Effector memory CD8-positive, alpha-beta T cell (primary cell): ENCODE data around the gene RND3.

Experiments used
- ATAC-seq: fragments of 150-1000 bp; cut with Tn5 transposase; replicated peaks from 2 replicates; pipeline ENCODE4 v1.10.0; 2021; ENCODE audit warnings: mild to moderate bottlenecking, moderate library complexity
- DNase-seq, 3 experiments: peaks; one replicate each; pipeline ENCODE4 v3.0.0; 2021
- H3K27ac Mint-ChIP-seq, 2 donors: one replicate each; pipeline ENCODE4 v1.8.0; 2022; ENCODE audit warnings: mild to moderate bottlenecking in 2 of 2, mixed read lengths in 2 of 2, moderate library complexity in 2 of 2
- H3K27me3 Mint-ChIP-seq, 2 donors: one replicate each; pipeline ENCODE4 v1.8.0; 2022; ENCODE audit warnings: mixed read lengths in 2 of 2
- H3K36me3 Mint-ChIP-seq: one replicate; pipeline ENCODE4 v1.8.0; 2022; ENCODE audit warnings: mild to moderate bottlenecking, moderate library complexity, mixed read lengths; ENCODE audit not compliant: insufficient read depth
- H3K4me1 Mint-ChIP-seq, 2 donors: one replicate each; pipeline ENCODE4 v1.8.0; 2022; ENCODE audit warnings: low read depth in 2 of 2, mixed read lengths in 2 of 2
- H3K4me3 Mint-ChIP-seq, 2 donors: one replicate each; pipeline ENCODE4 v1.8.0; 2022; ENCODE audit warnings: mild to moderate bottlenecking in 2 of 2, mixed read lengths in 2 of 2, moderate library complexity in 2 of 2
- H3K9me3 Mint-ChIP-seq, 2 donors: one replicate each; pipeline ENCODE4 v1.8.0; 2022; ENCODE audit warnings: mixed read lengths in 2 of 2

The RND3 gene

GRCh38 chr2:150432312-150432625 is 55.2 kb downstream of the RND3 start:
- DNase-seq (no peak), ATAC-seq (no peak)
- H3K4me1 Mint-ChIP-seq, result no peaks in the 10 kb centered on the region
- H3K9me3 Mint-ChIP-seq, result peaks cover 0 to 7% of the 10 kb centered on the region in 2 donors
- no peak overlapping the region for H3K27ac Mint-ChIP-seq
- no peak overlapping the region for H3K4me3 Mint-ChIP-seq
- H3K27me3 Mint-ChIP-seq, result no peaks in the 10 kb centered on the region
- no peaks in the 10 kb centered on the region for H3K36me3 Mint-ChIP-seq

- peaks cover 3 to 7% of the 10 kb centered on the region in 2 donors for H3K9me3 Mint-ChIP-seq
- DNase-seq (no peak), ATAC-seq (no peak)
- H3K4me1 Mint-ChIP-seq, result no peaks in the 10 kb centered on the region
- H3K4me3 Mint-ChIP-seq, result no peak overlapping the region
- no peaks in the 10 kb centered on the region for H3K36me3 Mint-ChIP-seq
- no peaks in the 10 kb centered on the region for H3K27me3 Mint-ChIP-seq
- H3K27ac Mint-ChIP-seq, result no peak overlapping the region
Observed at GRCh38 chr2:150431561-150432311, 55.7 kb downstream of the RND3 start.

- Mint-ChIP-seq H3K4me3 (no peak overlapping the region), H3K36me3 (no peaks in the 10 kb centered on the region), H3K4me1 (no peaks in the 10 kb centered on the region), H3K27me3 (no peaks in the 10 kb centered on the region), H3K27ac (no peak overlapping the region), H3K9me3 (peaks cover 3 to 7% of the 10 kb centered on the region in 2 donors)
- ATAC-seq (no peak), DNase-seq (no peak)
Observed at GRCh38 chr2:150429384-150429961, 58.0 kb downstream of the RND3 start.

GRCh38 chr2:150428641-150429040 is 58.8 kb downstream of the RND3 start:
- H3K4me3 Mint-ChIP-seq, result no peak overlapping the region
- H3K9me3 Mint-ChIP-seq, result peaks cover 3 to 7% of the 10 kb centered on the region in 2 donors
- no peaks in the 10 kb centered on the region for H3K27me3 Mint-ChIP-seq
- no peaks in the 10 kb centered on the region for H3K4me1 Mint-ChIP-seq
- DNase-seq (no peak), ATAC-seq (no peak)
- no peak overlapping the region for H3K27ac Mint-ChIP-seq
- no peaks in the 10 kb centered on the region for H3K36me3 Mint-ChIP-seq

- Mint-ChIP-seq H3K27me3 (no peaks in the 10 kb centered on the region), H3K9me3 (peaks cover 2 to 3% of the 10 kb centered on the region in 2 donors), H3K27ac (no peak overlapping the region), H3K4me1 (no peaks in the 10 kb centered on the region), H3K4me3 (no peak overlapping the region), H3K36me3 (no peaks in the 10 kb centered on the region)
- no peak for DNase-seq
- ATAC-seq, result no peak
Observed at GRCh38 chr2:150427298-150427697, 60.2 kb downstream of the RND3 start.

- Mint-ChIP-seq H3K27ac (no peak overlapping the region), H3K4me3 (no peak overlapping the region), H3K36me3 (no peaks in the 10 kb centered on the region), H3K27me3 (no peaks in the 10 kb centered on the region), H3K9me3 (peaks cover 0 to 3% of the 10 kb centered on the region in 2 donors), H3K4me1 (no peaks in the 10 kb centered on the region)
- DNase-seq, result no peak
- ATAC-seq, result no peak
Observed at GRCh38 chr2:150426724-150427123, 60.7 kb downstream of the RND3 start.

- no peak overlapping the region for H3K4me3 Mint-ChIP-seq
- no peaks in the 10 kb centered on the region for H3K27me3 Mint-ChIP-seq
- ATAC-seq (no peak), DNase-seq (no peak)
- H3K9me3 Mint-ChIP-seq, result peaks cover 0 to 3% of the 10 kb centered on the region in 2 donors
- H3K27ac Mint-ChIP-seq, result no peak overlapping the region
- H3K4me1 Mint-ChIP-seq, result no peaks in the 10 kb centered on the region
- H3K36me3 Mint-ChIP-seq, result no peaks in the 10 kb centered on the region
Observed at GRCh38 chr2:150426315-150426714, 61.2 kb downstream of the RND3 start.

- ATAC-seq, result no peak
- H3K36me3 Mint-ChIP-seq, result no peaks in the 10 kb centered on the region
Observed at GRCh38 chr2:150425121-150425955, 62.1 kb downstream of the RND3 start.

GRCh38 chr2:150424406-150424805 is 63.1 kb downstream of the RND3 start:
- DNase-seq, result no peak
- Mint-ChIP-seq H3K4me3 (no peak overlapping the region), H3K4me1 (no peaks in the 10 kb centered on the region), H3K36me3 (no peaks in the 10 kb centered on the region), H3K9me3 (peaks cover 0 to 3% of the 10 kb centered on the region in 2 donors), H3K27ac (no peak overlapping the region), H3K27me3 (no peaks in the 10 kb centered on the region)
- ATAC-seq, result no peak

More at GRCh38 chr2:150425121-150425955, 62.1 kb downstream of the RND3 start:
- Mint-ChIP-seq H3K4me1 (no peaks in the 10 kb centered on the region), H3K4me3 (no peak overlapping the region), H3K27me3 (no peaks in the 10 kb centered on the region), H3K9me3 (peaks cover 0 to 3% of the 10 kb centered on the region in 2 donors), H3K27ac (no peak overlapping the region)
- DNase-seq, result no peak

- Mint-ChIP-seq H3K36me3 (no peaks in the 10 kb centered on the region), H3K27me3 (no peaks in the 10 kb centered on the region), H3K4me3 (no peak overlapping the region), H3K9me3 (no peaks in the 10 kb centered on the region), H3K27ac (no peak overlapping the region), H3K4me1 (no peaks in the 10 kb centered on the region)
- DNase-seq (no peak), ATAC-seq (no peak)
Observed at GRCh38 chr2:150421126-150421651, 66.3 kb downstream of the RND3 start.

GRCh38 chr2:150418916-150419315 is 68.6 kb downstream of the RND3 start:
- H3K27ac Mint-ChIP-seq, result no peak overlapping the region
- H3K4me1 Mint-ChIP-seq, result no peaks in the 10 kb centered on the region
- H3K9me3 Mint-ChIP-seq, result no peaks in the 10 kb centered on the region
- H3K4me3 Mint-ChIP-seq, result no peak overlapping the region
- H3K36me3 Mint-ChIP-seq, result no peaks in the 10 kb centered on the region
- ATAC-seq (no peak), DNase-seq (no peak)
- H3K27me3 Mint-ChIP-seq, result no peaks in the 10 kb centered on the region
